Peyer's patch (tissue), 4 donors: Measurements from ENCODE around the gene RPL38.

Experiments used
- CTCF ChIP-seq, 6 experiments: fragments of 450-650 bp in 4 of 6; fragments of 200-600 bp in 2 of 6; sonication (generic) in 1 of 6; IDR thresholded peaks; one replicate each; pipeline ENCODE4 v1.5.1; 2017 to 2019; ENCODE audit warnings: antibody characterized with exemption in 6 of 6, mild to moderate bottlenecking in 3 of 6, moderate library complexity in 1 of 6
- POLR2A ChIP-seq, 2 donors: fragments of 450-650 bp; IDR thresholded peaks; one replicate each; pipeline ENCODE4 v1.5.1; 2017; ENCODE audit warnings: antibody characterized with exemption in 2 of 2, mild to moderate bottlenecking in 2 of 2, moderate library complexity in 2 of 2

- TF ChIP-seq POLR2A (IDR thresholded peaks at IDR 0.05) (no peak), CTCF (IDR thresholded peaks at IDR 0.05) (no peak)
These were observed 20.4 kb downstream of the RPL38 start for GRCh38 chr17:74223901-74224300.
